ENCODE results near the gene GNGT2. TPM values are rescaled to one million over a fixed set of nuclear protein-coding genes. Genes with fewer than 3 reads are reported as not detected.
A peak's percentile ranks its signal among the peaks of the same experiment; 100 is the strongest.

Gene GNGT2
- total and polyA plus RNA-seq, 2 experiments from 2014 or later, result 0.42 to 1.5 TPM

GRCh38 chr17:49217651-49218413, 7.5 kb upstream of the GNGT2 start:
- no peaks in the 10 kb centered on the region for H3F3A ChIP-seq (replicated peaks; ENCODE audit: low read depth)
- no peaks in the 10 kb centered on the region for H3K79me2 ChIP-seq (replicated peaks; ENCODE audit: insufficient read depth)
- H4K20me1 ChIP-seq (replicated peaks; ENCODE audit: insufficient read depth), result no peaks in the 10 kb centered on the region
- DNase-seq (ENCODE audit: low spot score) (no peak), ATAC-seq (no peak)
- H2AFZ ChIP-seq, result peak overlapping the region; percentile 52; the same call in 1 of the 2 replicates
- no peak for TF ChIP-seq ETS1 (IDR thresholded peaks at IDR 0.05)
- no peak for TF ChIP-seq STAT1 (IDR thresholded peaks at IDR 0.05; ENCODE audit: unreplicated experiment)
- TF ChIP-seq NANOG (IDR thresholded peaks at IDR 0.05; ENCODE audit: borderline replicate concordance), result no peak
- TF ChIP-seq ZNF331 (CRISPR knock-in tag; IDR thresholded peaks at IDR 0.05; ENCODE audit: low read depth), result no peak
- TF ChIP-seq REST (IDR thresholded peaks at IDR 0.05; ENCODE audit: unreplicated experiment), result no peak
- peaks cover 10% of the 10 kb centered on the region for H3K27me3 ChIP-seq (ENCODE audit: insufficient read depth)
- Mint-ChIP-seq H3K27me3 (ENCODE audit: insufficient read depth, low read depth, poor library complexity) (peaks cover 12% of the 10 kb centered on the region), H3K4me1 (peaks cover 34% of the 10 kb centered on the region), H3K27ac (no peak overlapping the region), H3K4me3 (no peak overlapping the region), H3K9me3 (no peaks in the 10 kb centered on the region), H3K36me3 (ENCODE audit: low read depth) (peaks cover 4% of the 10 kb centered on the region; the same call in 1 of the 3 replicates)
- no peak overlapping the region for H3K4me3 ChIP-seq
- H3K27ac ChIP-seq (ENCODE audit: low read depth), result no peak overlapping the region
- peaks cover 21% of the 10 kb centered on the region for H3K4me1 ChIP-seq (ENCODE audit: insufficient read depth)
- no peaks in the 10 kb centered on the region for H3K9me2 ChIP-seq (ENCODE audit: insufficient read depth)
- peak overlapping the region; percentile 60; the same call in 1 of the 2 replicates for H3K4me2 ChIP-seq
- H3K36me3 ChIP-seq (ENCODE audit: insufficient read depth), result no peaks in the 10 kb centered on the region; the same call in 1 of the 2 replicates

GRCh38 chr17:49216953-49217650, 6.7 kb upstream of the GNGT2 start:
- Histone ChIP-seq H2AFZ (no peak overlapping the region), H3K9me2 (ENCODE audit: insufficient read depth) (no peaks in the 10 kb centered on the region), H4K20me1 (replicated peaks; ENCODE audit: insufficient read depth) (no peaks in the 10 kb centered on the region), H3K4me1 (ENCODE audit: insufficient read depth) (peaks cover 21% of the 10 kb centered on the region), H3K27me3 (ENCODE audit: insufficient read depth) (peaks cover 2% of the 10 kb centered on the region; the same call in 1 of the 2 replicates), H3K4me2 (0 out of 2 replicates have a peak overlapping the region, but pooled peaks have one; percentile 32), H3K36me3 (ENCODE audit: insufficient read depth) (no peaks in the 10 kb centered on the region; the same call in 1 of the 2 replicates), H3K4me3 (no peak overlapping the region), H3K79me2 (replicated peaks; ENCODE audit: insufficient read depth) (no peaks in the 10 kb centered on the region), H3F3A (replicated peaks; ENCODE audit: low read depth) (no peaks in the 10 kb centered on the region), H3K27ac (ENCODE audit: low read depth) (no peak overlapping the region)
- DNase-seq (ENCODE audit: low spot score) (no peak), ATAC-seq (no peak)
- Mint-ChIP-seq H3K27me3 (ENCODE audit: insufficient read depth, low read depth, poor library complexity) (peaks cover 10% of the 10 kb centered on the region), H3K9me3 (no peaks in the 10 kb centered on the region), H3K27ac (no peak overlapping the region), H3K4me3 (no peak overlapping the region), H3K36me3 (ENCODE audit: low read depth) (peaks cover 4% of the 10 kb centered on the region; the same call in 1 of the 3 replicates), H3K4me1 (peaks cover 34% of the 10 kb centered on the region)
- TF ChIP-seq ZNF331 (CRISPR knock-in tag; IDR thresholded peaks at IDR 0.05; ENCODE audit: low read depth) (no peak), ZNF114 (CRISPR knock-in tag; IDR thresholded peaks at IDR 0.05) (no peak), JUNB (IDR thresholded peaks at IDR 0.05; ENCODE audit: unreplicated experiment) (no peak), STAT1 (IDR thresholded peaks at IDR 0.05; ENCODE audit: unreplicated experiment) (no peak), CREB1 (CRISPR knock-in tag; IDR thresholded peaks at IDR 0.05; ENCODE audit: low read depth) (no peak), NANOG (IDR thresholded peaks at IDR 0.05; ENCODE audit: borderline replicate concordance) (no peak)

All from GM23338 (cell line).